NB4 (cell line): ENCODE results near the gene PIGO.

Experiments
- CTCF ChIP-seq: IDR thresholded peaks from one replicate; pipeline ENCODE4 v1.5.1; 2012; ENCODE audit warnings: low read depth, low read length
- MYC ChIP-seq: IDR thresholded peaks from 2 replicates; pipeline ENCODE4 v1.6.1; 2011; ENCODE audit warnings: low read depth, low read length
- POLR2A ChIP-seq: IDR thresholded peaks from 2 replicates; pipeline ENCODE4 v1.6.1; 2011; ENCODE audit warnings: mild to moderate bottlenecking; ENCODE audit not compliant: insufficient read length; ENCODE audit errors: extremely low read depth

GRCh38 chr9:35135988-35136387 is 39.6 kb upstream of the PIGO start:
- TF ChIP-seq CTCF (no peak), POLR2A (no peak), MYC (no peak)
